SU-DHL-6 (cell line): Measurements from ENCODE around the gene LRRC7.

Experiments
- CTCF ChIP-seq: fragments of 200-600 bp; sonication (generic); IDR thresholded peaks from one replicate; pipeline ENCODE4 v1.5.1; 2017; ENCODE audit warnings: antibody characterized with exemption, mild to moderate bottlenecking, low read length, moderate library complexity; ENCODE audit not compliant: insufficient read depth, poor library complexity, severe bottlenecking
- EZH2phosphoT487 ChIP-seq: fragments of 200-600 bp; sonication (generic), shearing (Covaris generic); conservative IDR thresholded peaks from 2 replicates; pipeline ENCODE4 v1.6.1; 2018; ENCODE audit warnings: mild to moderate bottlenecking, antibody characterized with exemption, low read length, moderate library complexity, mixed read lengths

GRCh38 chr1:69985901-69986439 lies 418.2 kb downstream of the LRRC7 start:
- TF ChIP-seq CTCF (no peak), EZH2phosphoT487 (no peak)
